Aorta (tissue), 5 donors: ENCODE results near the gene ARHGEF3. TPM values are rescaled to one million over a fixed set of nuclear protein-coding genes. Genes with fewer than 3 reads are reported as not detected.

Source experiments
- ATAC-seq: fragments of 200-7000 bp; cut with Tn5 transposase; one replicate; pipeline ENCODE4 v1.9.1; 2022; ENCODE audit warnings: moderate library complexity; ENCODE audit not compliant: low FRiP score
- DNase-seq, 2 donors: peaks; one replicate each; pipeline ENCODE4 v3.0.0-alpha.2; 2020
- H3K27ac ChIP-seq, 2 donors: one replicate each; pipeline ENCODE4 v1.5.1; 2013; ENCODE audit warnings: low read length in 2 of 2, mild to moderate bottlenecking in 2 of 2, moderate library complexity in 2 of 2, control low read depth in 1 of 2, inconsistent platforms in 1 of 2, low read depth in 1 of 2
- H3K27me3 ChIP-seq, 2 donors: one replicate each; pipeline ENCODE4 v1.6.1; 2013; ENCODE audit warnings: control low read depth in 1 of 2, low read length in 1 of 2, mild to moderate bottlenecking in 1 of 2, moderate library complexity in 1 of 2; ENCODE audit not compliant: insufficient read depth in 2 of 2, control insufficient read depth in 1 of 2
- H3K36me3 ChIP-seq, 2 donors: one replicate each; pipeline ENCODE4 v1.6.1; 2013; ENCODE audit warnings: control low read depth in 1 of 2, low read length in 1 of 2, mild to moderate bottlenecking in 1 of 2; ENCODE audit not compliant: insufficient read depth in 2 of 2, control insufficient read depth in 1 of 2
- H3K4me1 ChIP-seq, 2 donors: one replicate each; pipeline ENCODE4 v1.6.1; 2013; ENCODE audit warnings: low read length in 2 of 2, control low read depth in 1 of 2, mild to moderate bottlenecking in 1 of 2, moderate library complexity in 1 of 2; ENCODE audit not compliant: insufficient read depth in 2 of 2, control insufficient read depth in 1 of 2
- H3K4me3 ChIP-seq, 2 donors: one replicate each; pipeline ENCODE4 v1.5.1; 2013; ENCODE audit warnings: low read length in 2 of 2, control low read depth in 1 of 2, mild to moderate bottlenecking in 1 of 2
- H3K9me3 ChIP-seq: one replicate; pipeline ENCODE4 v1.6.1; 2013; ENCODE audit warnings: mild to moderate bottlenecking, low read length; ENCODE audit not compliant: control insufficient read depth
- WGBS, 2 donors: extraction: QIAGEN DNeasy Blood & Tissue Kit; methylation state at CpG; one replicate each; pipeline ENCODE4 v1.1.7; 2013; 5-methylcytosine and 5-hydroxymethylcytosine counted together
- intact Hi-C, 2 donors: fragments of 100-400 bp; cut with DNase I; formaldehyde crosslinking; loops; one replicate each; pipeline versions ENCODE4 v1.14.2 to v1.15.0; 2022
- polyA plus RNA-seq, 2 donors: library from polyadenylated mRNA; stranded (reverse); fragments of 200-250 nt; gene quantifications; one replicate each; pipeline ENCODE4 v1.2.3, GENCODE V29; 2013
- total RNA-seq, 2 donors: library from RNA; stranded (reverse); fragmentation: NEBNext Ultra II Directional; extraction: Animal tissue kit (Norgen Biotek cat#: 25700); gene quantifications; one replicate each; pipeline ENCODE4 v1.2.1, GENCODE V29; 2021
- donor health status: healthy with polysubstance abuse.
- donor health status: Bipolar disorder and iron deficiency.
- donor health status: DM: no; HTN: no; CAD: no.
- donor health status: DM: no; HTN: no; CAD: no.
- donor health status: DM: yes; HTN: yes; CAD: no.

Gene ARHGEF3
- total and polyA plus RNA-seq, 4 donors = 1.6 to 41.6 (median 9.9) TPM

DNA sequence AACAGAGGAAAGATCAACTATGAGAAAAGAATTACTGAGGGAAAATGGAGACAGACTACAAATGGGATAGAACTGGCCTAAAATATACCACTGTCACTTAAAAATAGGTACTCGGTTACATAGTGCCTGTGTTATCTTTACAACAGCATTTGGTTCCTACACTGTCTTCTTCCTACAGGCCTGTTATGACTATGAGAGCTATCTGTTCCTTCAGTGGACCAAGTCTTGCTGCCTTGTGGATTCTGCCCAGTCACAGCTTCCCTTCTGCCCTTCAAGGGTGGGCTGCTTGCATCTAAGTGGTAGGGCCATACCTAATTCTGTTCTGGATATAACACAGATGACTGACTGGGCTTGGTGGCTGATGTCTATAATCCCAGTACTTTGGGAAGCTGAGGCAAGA lies 13.8 kb upstream of the ARHGEF3 start:
- no peaks in the 10 kb centered on the region for H3K36me3 ChIP-seq
- ATAC-seq (no peak), DNase-seq (no peak)
- H3K27ac ChIP-seq = no peak overlapping the region
- 90 to 100% methylated on average over 1 of the region's 1 CpG for WGBS, 2 donors
- H3K4me3 ChIP-seq = no peak overlapping the region
- no peaks in the 10 kb centered on the region for H3K4me1 ChIP-seq
- intact Hi-C loops = no loop called here
- H3K9me3 ChIP-seq = no peaks in the 10 kb centered on the region
- H3K27me3 ChIP-seq = peaks cover 0 to 2% of the 10 kb centered on the region in 2 donors

DNA sequence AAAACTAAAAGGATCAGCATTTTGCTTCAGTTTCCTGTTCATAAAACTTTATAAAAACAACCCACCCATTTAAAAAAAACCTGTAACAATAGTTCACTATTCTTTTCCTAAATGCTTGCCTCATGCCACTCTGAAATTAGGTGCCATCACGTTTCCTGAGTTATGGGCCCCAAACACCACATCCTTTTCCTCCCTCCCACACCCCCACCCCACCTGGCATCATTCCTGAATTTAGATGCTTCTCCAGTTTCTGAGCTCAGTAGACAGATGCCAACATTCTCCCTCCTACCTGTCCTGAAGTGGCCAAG lies 11.9 kb upstream of the ARHGEF3 start:
- 0 to 27% methylated on average over 1 of the region's 1 CpG for WGBS, 2 donors

DNA sequence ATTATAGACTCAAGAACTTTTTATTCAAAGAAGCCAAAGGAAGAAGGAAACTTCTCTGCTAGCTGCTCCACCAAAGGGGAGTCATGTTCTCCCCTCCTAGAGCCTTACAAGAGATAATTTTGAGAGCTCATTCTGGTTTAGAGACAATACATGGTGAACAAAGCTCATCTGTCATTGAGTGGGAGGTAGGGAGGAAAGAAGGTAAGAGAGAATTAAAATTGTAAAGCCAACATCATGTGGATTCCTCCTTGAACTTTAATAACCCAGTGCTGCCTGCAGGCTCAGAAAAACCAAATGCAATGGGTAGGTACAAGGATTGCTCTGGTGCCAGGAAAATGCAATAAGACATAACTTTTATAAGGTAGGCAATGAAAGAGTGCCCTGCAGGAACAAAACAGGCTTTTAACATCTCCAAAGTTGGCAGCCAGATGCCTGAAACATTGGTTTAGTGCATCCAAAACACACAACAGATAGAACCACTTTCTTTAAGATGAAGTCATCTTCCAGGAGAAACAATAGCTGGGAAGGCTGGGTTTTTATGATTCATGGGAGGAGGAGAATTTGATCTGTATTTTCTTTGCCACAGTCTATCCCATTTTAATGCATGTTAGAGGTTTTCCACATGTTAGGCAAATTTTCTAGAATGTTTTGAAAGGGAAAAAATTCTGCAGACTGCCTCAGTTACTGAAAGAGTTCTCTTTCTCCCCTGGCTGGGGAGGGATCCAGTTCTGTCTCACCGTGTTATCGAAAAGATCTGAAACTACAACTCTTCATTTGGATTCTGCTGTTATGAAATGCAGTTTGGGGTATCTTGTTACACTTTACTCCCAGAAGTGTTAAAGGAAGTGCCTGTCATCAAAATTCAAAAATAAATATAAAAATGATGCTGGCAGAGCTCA lies 11.3 kb upstream of the ARHGEF3 start:
- intact Hi-C loops = no loop called here
- DNase-seq (no peak), ATAC-seq (no peak)
- Histone ChIP-seq H3K36me3 (no peaks in the 10 kb centered on the region), H3K27me3 (no peaks in the 10 kb centered on the region), H3K4me3 (no peak overlapping the region), H3K4me1 (no peaks in the 10 kb centered on the region), H3K9me3 (no peaks in the 10 kb centered on the region), H3K27ac (no peak overlapping the region)
- 50 to 62% methylated on average over 2 of the region's 2 CpGs for WGBS, 2 donors

More for the DNA sequence above, 11.9 kb upstream of the ARHGEF3 start:
- DNase-seq (no peak), ATAC-seq (no peak)
- H3K9me3 ChIP-seq = no peaks in the 10 kb centered on the region
- H3K27me3 ChIP-seq = no peaks in the 10 kb centered on the region
- no peaks in the 10 kb centered on the region for H3K4me1 ChIP-seq
- no peak overlapping the region for H3K4me3 ChIP-seq
- H3K36me3 ChIP-seq = no peaks in the 10 kb centered on the region
- H3K27ac ChIP-seq = no peak overlapping the region
- intact Hi-C loops = no loop called here

DNA sequence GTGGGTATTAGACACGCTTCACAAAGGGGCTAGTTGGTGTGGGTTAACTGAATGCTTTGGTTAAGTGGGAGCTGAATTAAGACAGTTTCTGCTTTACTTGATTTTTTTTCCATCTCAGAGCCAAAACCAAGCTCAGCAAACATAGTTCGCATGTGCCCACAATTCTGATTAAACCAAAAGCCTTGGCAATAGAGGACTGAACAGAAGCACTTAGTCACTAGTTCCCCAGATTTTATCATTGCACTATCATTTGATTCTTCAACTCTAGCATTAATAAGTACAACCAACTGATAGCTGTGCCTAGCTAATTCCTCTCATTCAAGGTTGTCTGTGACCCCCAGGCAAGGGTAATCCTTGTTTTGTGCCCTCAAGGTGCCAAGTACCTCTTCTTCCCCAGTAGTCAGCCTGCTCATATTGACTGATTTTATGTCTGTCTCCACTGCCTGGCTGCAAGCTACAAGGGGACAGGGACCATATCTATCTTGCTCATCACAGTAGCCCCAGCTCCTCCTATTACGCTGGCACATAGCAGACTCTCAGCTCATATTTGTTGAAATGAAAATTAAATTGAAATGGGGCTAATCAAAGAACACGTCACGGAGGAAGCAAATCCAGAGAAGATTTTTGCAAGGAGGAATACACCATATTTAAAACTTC lies 9.9 kb upstream of the ARHGEF3 start:
- no peak for ATAC-seq
- WGBS, 2 donors = 91% methylated on average over 5 of the region's 5 CpGs
- no peaks in the 10 kb centered on the region for H3K4me1 ChIP-seq
- no peak overlapping the region for H3K4me3 ChIP-seq
- H3K9me3 ChIP-seq = no peaks in the 10 kb centered on the region
- H3K27me3 ChIP-seq = no peaks in the 10 kb centered on the region
- no peak overlapping the region for H3K27ac ChIP-seq
- H3K36me3 ChIP-seq = no peaks in the 10 kb centered on the region
- intact Hi-C loops = no loop called here
- DNase-seq = no peak

DNA sequence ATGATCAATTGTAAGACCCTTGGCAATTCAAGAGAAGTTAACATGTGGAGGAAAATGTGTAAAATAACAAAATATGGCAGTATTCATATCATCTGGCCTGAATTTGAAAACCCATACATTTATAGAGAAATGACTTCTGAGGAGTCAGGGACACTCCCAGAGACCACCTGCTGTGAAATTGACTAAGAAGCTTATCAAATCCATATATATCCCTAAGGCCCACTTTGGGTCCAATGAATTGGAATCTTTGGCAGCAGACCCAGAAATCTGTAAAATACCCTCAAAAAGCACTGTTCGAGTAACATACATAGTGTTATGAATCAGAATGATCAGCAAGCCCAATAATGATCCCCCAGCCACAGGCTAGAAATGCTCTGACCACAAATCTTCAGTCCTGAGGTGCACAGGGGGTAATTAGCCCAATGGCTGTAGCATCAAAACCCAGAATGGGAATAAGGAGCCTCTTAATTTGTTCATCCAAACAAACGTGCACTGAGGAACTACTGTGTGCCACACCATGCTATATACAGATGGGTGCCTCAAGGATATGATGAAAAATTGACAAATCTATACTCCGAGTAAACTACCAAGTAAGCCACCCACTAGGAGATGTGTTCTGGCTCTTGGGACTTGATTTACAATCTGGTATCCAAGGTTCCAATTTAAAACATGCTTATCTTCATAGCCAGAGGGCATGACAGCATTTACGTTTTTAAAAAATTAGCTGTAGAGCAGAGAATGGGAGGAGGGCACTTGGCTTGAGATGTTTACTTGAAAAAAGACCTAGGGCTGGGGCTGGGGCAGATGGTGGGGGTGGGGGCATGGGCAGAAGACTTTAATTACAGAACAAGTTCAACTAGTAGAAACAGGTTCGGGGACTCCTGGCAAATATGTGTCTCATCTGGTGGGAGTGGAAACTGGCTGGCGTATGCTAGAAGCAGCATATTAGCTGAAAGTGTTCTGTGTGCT lies 9.1 kb upstream of the ARHGEF3 start:
- no peak overlapping the region for H3K4me3 ChIP-seq
- intact Hi-C loops = no loop called here
- H3K27ac ChIP-seq = no peak overlapping the region
- H3K4me1 ChIP-seq = no peaks in the 10 kb centered on the region
- ATAC-seq = no peak
- no peaks in the 10 kb centered on the region for H3K27me3 ChIP-seq
- DNase-seq = no peak
- 73% methylated on average over 6 of the region's 6 CpGs for WGBS, 2 donors
- no peaks in the 10 kb centered on the region for H3K36me3 ChIP-seq
- no peaks in the 10 kb centered on the region for H3K9me3 ChIP-seq

DNA sequence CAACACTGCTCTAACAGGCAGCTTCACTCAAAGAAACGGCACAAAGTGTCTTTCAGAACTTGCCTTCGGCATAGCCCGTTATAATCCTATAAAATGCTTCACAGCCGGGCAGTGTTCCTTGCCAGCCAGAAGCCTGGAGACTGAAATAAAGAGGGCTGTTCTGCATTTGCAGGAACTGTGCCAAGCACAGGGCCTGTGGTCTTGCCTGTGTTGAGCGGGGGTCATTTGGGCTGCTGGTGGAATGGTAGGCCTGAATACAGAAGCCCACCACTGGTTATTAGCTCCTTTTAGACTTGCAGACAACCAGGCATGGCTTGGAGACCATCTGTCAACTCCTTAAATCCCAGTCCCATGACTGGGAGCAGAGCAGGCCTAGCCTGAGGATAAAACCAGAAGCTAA lies 4.7 kb upstream of the ARHGEF3 start:
- 86 to 92% methylated on average over 5 of the region's 5 CpGs for WGBS, 2 donors
- DNase-seq = no peak
- Histone ChIP-seq H3K9me3 (no peaks in the 10 kb centered on the region), H3K36me3 (no peaks in the 10 kb centered on the region), H3K4me1 (no peaks in the 10 kb centered on the region), H3K4me3 (no peak overlapping the region), H3K27me3 (no peaks in the 10 kb centered on the region), H3K27ac (no peak overlapping the region)
- ATAC-seq = no peak
- intact Hi-C loops = loop anchor here in 1 of 2 donors (10.0 kb wide), 1 partner anchor 102 kb away; no protein-coding TSS in a partner anchor

DNA sequence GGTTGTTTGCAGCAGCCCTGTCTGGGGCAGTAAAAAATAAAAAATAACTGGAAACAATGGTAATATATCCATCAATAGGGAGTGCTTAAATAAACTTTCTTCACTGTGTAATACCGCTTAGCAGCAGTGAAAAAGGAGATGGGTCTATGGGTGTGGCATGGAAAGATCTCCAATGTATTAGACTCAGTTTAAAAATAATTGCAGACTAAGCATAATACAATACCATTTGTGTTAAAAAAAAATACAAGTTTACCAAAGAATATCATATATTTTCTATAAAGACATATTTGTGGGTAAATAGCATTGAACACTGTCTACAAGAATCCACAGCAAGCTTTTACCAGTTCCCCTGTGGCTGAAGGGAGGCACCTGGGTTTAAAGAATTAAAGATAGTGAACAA lies 1.0 kb upstream of the ARHGEF3 start:
- WGBS, 2 donors = 96 to 97% methylated on average over 1 of the region's 1 CpG
- DNase-seq (no peak), ATAC-seq (no peak)
- Histone ChIP-seq H3K9me3 (no peaks in the 10 kb centered on the region), H3K36me3 (no peaks in the 10 kb centered on the region), H3K27me3 (no peaks in the 10 kb centered on the region), H3K27ac (no peak overlapping the region), H3K4me1 (no peaks in the 10 kb centered on the region), H3K4me3 (no peak overlapping the region)
- intact Hi-C loops = loop anchor here (5.0 to 10.0 kb wide), 3 partner anchors 98 to 185 kb away; no protein-coding TSS in a partner anchor

DNA sequence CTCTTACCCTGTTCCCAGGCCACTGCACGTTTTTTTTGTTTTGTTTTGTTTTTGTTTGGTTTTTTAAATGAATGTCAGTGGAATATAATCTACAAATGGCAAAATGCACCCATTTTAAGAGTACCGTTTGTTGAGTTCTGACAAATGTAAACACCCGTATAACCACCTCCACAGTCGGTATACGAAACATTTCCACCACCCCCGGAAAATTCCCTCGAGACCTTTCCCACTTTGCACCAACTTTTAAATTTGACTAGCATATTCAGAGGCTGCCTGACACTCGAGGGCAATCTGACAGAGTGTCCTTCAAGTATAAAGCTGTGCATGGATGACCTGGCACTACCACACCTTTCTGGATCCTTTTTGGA lies 613 bp upstream of the ARHGEF3 start:
- Histone ChIP-seq H3K9me3 (no peaks in the 10 kb centered on the region), H3K4me3 (no peak overlapping the region), H3K27me3 (no peaks in the 10 kb centered on the region), H3K4me1 (no peaks in the 10 kb centered on the region), H3K27ac (no peak overlapping the region), H3K36me3 (no peaks in the 10 kb centered on the region)
- WGBS, 2 donors = 33 to 42% methylated on average over 8 of the region's 8 CpGs
- no peak for ATAC-seq
- DNase-seq = no peak
- intact Hi-C loops = loop anchor here (5.0 to 10.0 kb wide), 3 partner anchors 98 to 185 kb away; no protein-coding TSS in a partner anchor
